ENCODE measurements around the gene SGCA.

GRCh38 chr17:50187394-50187725 lies 21.6 kb downstream of the SGCA start:
- TF ChIP-seq CTCF (conservative IDR thresholded peaks at IDR 0.05; ENCODE audit: low read depth, low read length) (no peak), EZH2 (IDR thresholded peaks at IDR 0.05; ENCODE audit: low read length, unreplicated experiment) (no peak), EZH2phosphoT487 (IDR thresholded peaks at IDR 0.05; ENCODE audit: borderline replicate concordance, low read length) (no peak)
